Lower leg skin (tissue), 3 donors: ENCODE data around the gene IMMP2L.

Experiments used
- CTCF ChIP-seq, 3 donors: fragments of 450-650 bp; IDR thresholded peaks; one replicate each; pipeline ENCODE4 v1.5.1; 2016; ENCODE audit warnings: antibody characterized with exemption in 3 of 3, mild to moderate bottlenecking in 3 of 3, moderate library complexity in 2 of 3
- POLR2A ChIP-seq, 2 donors: fragments of 450-650 bp; IDR thresholded peaks; one replicate each; pipeline ENCODE4 v1.6.1; 2016 to 2017; ENCODE audit warnings: antibody characterized with exemption in 2 of 2, mild to moderate bottlenecking in 1 of 2, moderate library complexity in 1 of 2

- TF ChIP-seq POLR2A (IDR thresholded peaks at IDR 0.05) (no peak), CTCF (IDR thresholded peaks at IDR 0.05) (no peak)
Observed at GRCh38 chr7:111068618-111069017, 493.7 kb downstream of the IMMP2L start.
